Esophagus mucosa (tissue), 1 donor: ENCODE data around the gene FLNB. TPM values are rescaled to one million over a fixed set of nuclear protein-coding genes. Genes with fewer than 3 reads are reported as not detected.
A peak's percentile ranks its signal among the peaks of the same experiment; 100 is the strongest.

Experiments
- ATAC-seq: fragments of 200-7000 bp; cut with Tn5 transposase; one replicate; pipeline ENCODE4 v1.9.1; 2020
- total RNA-seq: library from RNA; stranded (reverse); gene quantifications from one replicate; pipeline ENCODE4 v1.2.4, GENCODE V29; 2023
- donor health status: DM: yes; HTN: yes; CAD: no.

FLNB gene
- total RNA-seq, 1 donor from 2014 or later: 124 TPM

- no peak for ATAC-seq
Measured at GRCh38 chr3:58112185-58112535, 103.9 kb downstream of the FLNB start.

GRCh38 chr3:58115175-58115574 is 107.0 kb downstream of the FLNB start:
- no peak for ATAC-seq

GRCh38 chr3:58116161-58116955 is 108.1 kb downstream of the FLNB start:
- ATAC-seq: peak; percentile 40

GRCh38 chr3:58116985-58117384 is 108.8 kb downstream of the FLNB start:
- no peak for ATAC-seq

- ATAC-seq: no peak
Measured at GRCh38 chr3:58117561-58118181, 109.4 kb downstream of the FLNB start.

GRCh38 chr3:58119186-58119585 is 111.0 kb downstream of the FLNB start:
- ATAC-seq: no peak

GRCh38 chr3:58120075-58120812 is 112.0 kb downstream of the FLNB start:
- no peak for ATAC-seq

GRCh38 chr3:58121183-58121582 is 113.0 kb downstream of the FLNB start:
- no peak for ATAC-seq

GRCh38 chr3:58122936-58123700 is 114.9 kb downstream of the FLNB start:
- no peak for ATAC-seq

GRCh38 chr3:58124387-58124786 is 116.2 kb downstream of the FLNB start:
- ATAC-seq: no peak

GRCh38 chr3:58129041-58129770 is 121.0 kb downstream of the FLNB start:
- no peak for ATAC-seq

- ATAC-seq: no peak
Measured at GRCh38 chr3:58130591-58130990, 122.4 kb downstream of the FLNB start.

GRCh38 chr3:58131101-58131825 is 123.0 kb downstream of the FLNB start:
- ATAC-seq: no peak

- ATAC-seq: no peak
Measured at GRCh38 chr3:58132850-58133249, 124.6 kb downstream of the FLNB start.

- no peak for ATAC-seq
Measured at GRCh38 chr3:58134468-58134867, 126.2 kb downstream of the FLNB start.

GRCh38 chr3:58135712-58136543 is 127.7 kb downstream of the FLNB start:
- ATAC-seq: no peak

- no peak for ATAC-seq
Measured at GRCh38 chr3:58137306-58137705, 129.1 kb downstream of the FLNB start.

- no peak for ATAC-seq
Measured at GRCh38 chr3:58141766-58142345, 133.6 kb downstream of the FLNB start.

- peak; percentile 23 for ATAC-seq
Measured at GRCh38 chr3:58143417-58144055, 135.3 kb downstream of the FLNB start.
